ENCODE results near the gene YIF1A.
A peak's percentile ranks its signal among the peaks of the same experiment; 100 is the strongest.
"Not testable (repeated sequence)": the region's sequence is repeated elsewhere in the genome, so short reads cannot be mapped to it uniquely, and the experiment has no call there.

The YIF1A gene

GRCh38 chr11:66326261-66327111, 37.5 kb upstream of the YIF1A start:
- DNase-seq, result no peak

DNA sequence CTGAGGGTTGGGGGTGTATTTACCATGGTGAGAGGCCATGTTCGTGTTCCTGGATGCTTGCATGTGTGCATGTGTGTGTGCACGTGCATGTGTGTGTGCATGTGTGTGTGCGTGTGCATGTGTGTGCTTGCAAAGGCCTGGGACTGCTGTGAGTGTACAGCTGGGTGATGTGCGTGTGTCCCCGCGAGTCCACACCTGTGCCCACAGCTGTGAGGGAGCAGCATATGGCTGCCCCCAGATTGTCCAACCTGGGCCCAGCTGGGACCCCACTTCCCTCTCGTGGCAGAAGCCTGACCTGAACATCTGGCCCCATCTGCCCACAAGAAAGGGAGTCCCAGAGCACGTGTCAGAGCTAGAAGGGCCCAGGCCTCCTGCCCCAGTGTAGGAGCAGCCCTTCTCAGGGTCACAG, 36.3 kb upstream of the YIF1A start:
- DNase-seq, result no peak

DNA sequence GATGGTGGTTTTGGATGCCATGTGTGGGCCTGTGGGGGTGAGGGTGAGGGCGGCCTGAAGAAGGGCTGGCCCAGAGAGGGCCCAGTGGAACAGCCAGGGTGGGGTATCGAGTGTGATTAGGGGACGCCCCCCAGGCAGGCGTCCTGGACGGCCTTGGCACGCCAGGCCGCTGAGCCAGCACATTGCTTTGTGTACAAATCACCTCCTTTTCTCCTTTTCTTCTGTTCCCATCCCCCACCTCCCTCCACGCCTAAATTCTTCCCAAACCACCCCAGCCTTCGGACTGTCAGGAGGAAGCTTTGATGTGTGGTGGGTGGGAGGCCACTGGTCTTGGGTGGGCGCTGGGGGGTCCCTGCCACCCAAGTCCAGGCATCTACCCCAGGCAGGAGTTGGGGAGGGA, 35.7 kb upstream of the YIF1A start:
- DNase-seq, result no peak

- DNase-seq, result no peak
Measured at GRCh38 chr11:66323684-66324083, 34.7 kb upstream of the YIF1A start.

DNA sequence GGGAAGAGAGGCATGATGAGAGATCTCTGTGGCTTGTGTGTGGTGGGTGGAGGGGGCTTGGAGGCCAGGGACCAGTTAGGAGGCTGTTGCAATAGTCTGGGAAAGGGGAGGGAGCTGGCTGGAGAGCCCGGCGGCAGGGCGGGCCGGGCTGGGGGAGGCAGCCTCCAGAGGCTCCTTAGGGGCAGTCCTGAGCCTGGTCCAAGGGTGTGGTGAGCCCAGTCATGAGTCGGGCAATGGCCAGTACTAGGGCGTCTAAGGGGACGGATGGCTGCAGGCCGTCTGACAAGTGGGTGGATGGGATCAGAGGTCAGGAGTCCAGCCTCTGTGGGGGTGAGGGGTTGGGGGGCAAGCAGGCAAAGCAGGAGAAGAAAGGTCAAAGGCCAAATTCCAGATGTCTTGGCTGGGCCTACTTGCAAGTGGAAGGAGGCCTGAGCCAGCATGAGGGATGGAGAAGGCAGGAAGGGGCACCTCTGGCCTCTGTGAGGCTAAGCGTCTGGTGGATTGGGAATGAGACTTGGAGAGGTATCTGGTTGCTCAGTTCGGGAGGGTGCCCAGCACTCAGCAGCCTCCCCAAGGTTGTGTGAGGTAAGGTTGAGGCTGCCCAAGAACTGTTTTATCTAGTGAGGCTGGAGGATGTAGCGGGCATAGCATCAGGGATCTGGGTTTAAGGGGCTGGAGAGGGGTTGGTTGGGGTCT, 33.9 kb upstream of the YIF1A start:
- no peak for DNase-seq

GRCh38 chr11:66321606-66322005, 32.7 kb upstream of the YIF1A start:
- DNase-seq, result no peak

DNA sequence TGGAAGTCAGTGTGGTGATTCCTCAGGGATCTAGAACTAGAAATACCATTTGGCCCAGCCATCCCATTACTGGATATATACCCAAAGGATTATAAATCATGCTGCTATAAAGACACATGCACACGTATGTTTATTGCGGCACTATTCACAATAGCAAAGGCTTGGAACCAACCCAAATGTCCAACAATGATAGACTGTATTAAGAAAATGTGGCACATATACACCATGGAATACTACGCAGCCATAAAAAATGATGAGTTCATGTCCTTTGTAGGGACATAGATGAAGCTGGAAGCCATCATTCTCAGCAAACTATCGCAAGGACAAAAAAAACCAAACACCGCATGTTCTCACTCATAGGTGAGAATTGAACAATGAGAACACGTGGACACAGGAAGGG, 31.8 kb upstream of the YIF1A start:
- not testable (repeated sequence) for DNase-seq

DNA sequence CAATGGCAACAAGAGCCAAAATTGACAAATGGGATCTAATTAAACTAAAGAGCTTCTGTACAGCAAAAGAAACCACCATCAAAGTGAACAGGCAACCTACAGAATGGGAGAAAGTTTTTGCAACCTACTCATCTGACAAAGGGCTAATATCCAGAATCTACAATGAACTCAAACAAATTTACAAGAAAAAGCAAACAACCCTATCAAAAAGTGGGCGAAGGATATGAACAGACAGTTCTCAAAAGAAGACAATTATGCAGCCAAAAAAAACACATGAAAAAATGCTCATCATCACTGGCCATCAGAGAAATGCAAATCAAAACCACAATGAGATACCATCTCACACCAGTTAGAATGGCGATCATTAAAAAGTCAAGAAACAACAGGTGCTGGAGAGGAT, 31.3 kb upstream of the YIF1A start:
- not testable (repeated sequence) for DNase-seq

GRCh38 chr11:66318600-66318970, 29.6 kb upstream of the YIF1A start:
- no peak for DNase-seq

- no peak for DNase-seq
Measured at GRCh38 chr11:66317723-66318599, 29.0 kb upstream of the YIF1A start.

DNA sequence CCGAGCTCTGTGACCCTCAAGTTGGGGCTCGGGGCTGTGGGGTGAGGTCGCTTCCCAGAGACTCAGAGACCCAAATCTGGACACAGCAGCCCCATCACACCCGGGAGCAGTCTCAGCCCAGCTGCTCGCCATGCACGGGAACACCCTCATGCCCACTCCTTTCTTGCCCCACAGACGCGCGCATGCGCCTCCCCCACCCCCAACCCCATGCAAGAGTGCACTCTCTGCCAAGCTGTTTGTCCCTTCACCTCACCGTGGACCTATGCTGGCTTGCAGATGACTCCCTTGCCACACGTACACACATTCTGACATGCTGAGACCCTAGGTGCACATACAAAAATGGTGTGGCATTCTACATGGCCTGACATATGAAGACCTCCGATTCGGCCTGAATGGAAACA, 28.4 kb upstream of the YIF1A start:
- peak; percentile 34 for DNase-seq

- peak; percentile 34 for DNase-seq
Measured at GRCh38 chr11:66316849-66317251, 27.9 kb upstream of the YIF1A start, which contains the start of gene CD248. Gene CD248 (minus strand): TSS chr11:66317044. CDS start chr11:66317027, 17 bp downstream.

- no peak for DNase-seq
Measured at GRCh38 chr11:66315921-66316811, 27.2 kb upstream of the YIF1A start.

- no peak for DNase-seq
Measured at GRCh38 chr11:66315498-66315885, 26.5 kb upstream of the YIF1A start.

DNA sequence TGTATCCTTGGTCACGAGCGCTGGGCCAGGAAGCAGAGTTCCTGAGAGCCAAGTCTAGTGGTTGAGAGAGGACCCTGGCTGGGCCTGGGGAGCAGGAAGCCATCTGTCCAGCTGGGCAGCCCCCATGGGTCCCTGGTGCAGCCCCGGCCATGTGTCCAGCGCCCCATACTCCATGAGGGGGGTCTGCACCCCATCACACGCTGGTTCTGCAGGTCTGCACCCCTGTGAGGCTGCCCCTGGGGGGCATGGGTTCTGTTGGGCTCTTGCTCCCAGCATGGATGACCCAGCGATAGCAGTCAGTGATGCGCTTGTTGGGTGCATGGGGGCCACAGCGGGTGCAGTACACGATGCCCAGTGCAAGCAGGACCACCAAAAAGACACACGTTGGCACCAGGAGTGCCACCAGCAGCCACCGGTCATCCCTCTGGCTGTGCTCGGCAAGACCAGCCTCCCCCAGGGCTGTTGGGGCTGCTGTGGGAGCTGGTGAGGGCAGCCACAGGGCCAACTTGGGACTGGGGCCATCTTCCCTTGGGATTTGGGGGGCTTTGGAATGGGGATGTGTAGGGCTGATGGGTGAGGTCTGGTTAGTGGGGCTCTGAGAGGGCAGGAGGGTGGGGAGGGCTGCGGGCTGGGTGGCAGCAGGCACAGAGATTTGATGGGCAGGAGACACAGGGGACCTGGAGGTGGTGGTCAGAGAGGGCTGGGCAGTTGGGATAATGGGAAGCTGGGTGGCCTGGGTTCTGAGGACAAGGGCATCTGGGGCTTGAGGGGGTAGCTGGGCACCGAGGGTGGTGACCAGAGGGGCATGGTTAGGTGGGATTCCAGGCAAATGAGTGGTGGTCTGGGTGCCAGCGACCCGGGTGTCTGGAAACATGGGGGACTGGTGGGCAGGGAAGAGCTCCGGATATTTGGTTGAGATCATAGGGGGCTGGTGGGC, 25.9 kb upstream of the YIF1A start:
- no peak for DNase-seq

DNA sequence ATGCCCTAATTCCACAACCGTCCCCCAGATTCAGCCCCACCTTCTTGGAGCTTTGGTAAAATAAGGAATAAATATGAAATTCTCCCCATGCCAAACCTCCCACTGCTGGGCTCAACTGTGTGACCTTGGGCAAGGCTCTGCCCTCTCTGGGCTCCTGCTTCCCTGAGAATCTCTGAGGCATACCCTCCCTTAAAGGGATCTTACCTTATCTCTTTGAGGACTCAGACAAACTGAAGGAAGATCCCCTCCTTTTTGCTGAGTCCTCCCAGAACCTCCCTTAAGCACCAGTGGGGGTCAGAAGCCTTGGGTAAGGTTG, 25.2 kb upstream of the YIF1A start:
- no peak for DNase-seq

DNA sequence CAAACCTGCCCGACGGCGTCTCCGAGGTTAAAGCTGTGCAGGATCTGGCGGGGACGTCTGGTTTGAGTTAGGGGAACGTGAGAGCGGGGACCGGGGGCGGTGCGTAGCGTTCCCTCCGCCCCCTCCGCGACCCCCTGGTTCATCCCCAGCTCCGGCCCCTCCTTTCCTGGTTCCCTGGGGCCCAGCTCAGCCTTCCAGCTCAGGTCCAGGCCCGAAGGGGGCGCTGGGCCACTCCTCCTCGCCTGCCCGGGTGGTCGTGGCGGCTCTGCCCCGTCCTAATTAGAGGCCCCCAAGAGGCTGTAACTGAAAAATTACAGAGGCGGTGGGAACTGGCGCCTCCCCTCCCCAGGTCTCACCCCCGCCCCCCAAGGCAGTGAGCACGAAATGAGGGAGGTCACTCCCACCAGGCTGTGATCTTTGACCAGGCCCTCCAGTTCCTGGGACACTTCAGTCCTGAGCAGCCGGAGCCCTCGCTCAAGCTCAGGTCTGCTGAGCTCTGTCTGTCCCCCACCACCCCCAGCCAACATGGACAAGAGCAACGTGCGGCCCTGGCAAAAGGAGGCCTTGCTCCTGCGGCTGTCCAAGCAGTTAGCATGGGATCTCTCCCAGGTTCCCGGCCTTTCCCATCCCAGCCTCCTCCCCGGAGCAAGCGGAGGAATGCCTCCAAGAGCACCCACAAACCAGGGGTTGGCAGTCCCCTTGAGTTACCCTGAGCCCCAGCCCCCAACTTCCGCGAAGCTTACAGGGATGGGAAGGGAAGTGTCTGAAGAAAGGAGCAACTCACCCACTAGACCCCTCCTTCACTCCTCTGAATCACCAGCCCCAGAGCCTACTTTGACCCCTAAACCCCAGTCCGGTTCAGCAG, 24.6 kb upstream of the YIF1A start:
- DNase-seq, result no peak

DNA sequence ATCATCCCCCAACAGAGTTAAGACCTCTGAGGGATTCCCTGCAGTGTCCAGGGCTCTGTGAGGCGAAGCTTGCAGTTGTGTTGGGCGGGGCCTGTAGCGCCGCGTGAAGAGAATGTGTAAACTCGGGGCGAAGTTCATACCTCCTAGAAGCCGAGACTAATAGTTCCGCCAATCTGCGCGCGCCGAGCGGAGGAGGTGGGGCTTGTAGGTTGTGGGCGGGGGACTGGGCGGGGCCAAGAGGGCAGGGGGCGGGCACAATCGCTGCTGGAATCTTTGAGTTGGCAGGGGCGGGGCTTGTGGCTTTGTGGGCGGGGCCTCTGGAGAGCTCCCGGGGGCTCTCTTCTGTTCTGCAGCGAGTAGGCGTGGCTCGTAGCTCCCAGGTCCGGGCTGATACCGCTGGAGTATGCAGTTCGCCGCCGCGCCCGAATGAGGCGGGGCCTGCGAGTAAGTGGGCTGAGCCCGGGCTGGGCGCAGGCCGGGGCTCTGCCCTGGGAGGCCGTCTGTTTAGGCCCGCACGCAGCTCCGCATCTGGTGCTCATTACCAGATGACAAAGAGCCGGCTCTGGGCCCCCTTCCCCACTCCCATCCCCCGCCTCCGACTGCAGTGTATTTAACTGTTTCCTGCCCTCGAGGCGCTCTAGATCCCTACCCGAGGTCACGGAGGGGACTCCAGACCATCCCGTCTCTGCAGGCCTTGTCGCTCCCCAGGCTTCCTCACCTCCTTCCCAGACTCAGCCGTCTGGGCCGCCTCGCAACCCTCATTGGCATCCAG, 23.8 kb upstream of the YIF1A start:
- DNase-seq, result peak; percentile 95

DNA sequence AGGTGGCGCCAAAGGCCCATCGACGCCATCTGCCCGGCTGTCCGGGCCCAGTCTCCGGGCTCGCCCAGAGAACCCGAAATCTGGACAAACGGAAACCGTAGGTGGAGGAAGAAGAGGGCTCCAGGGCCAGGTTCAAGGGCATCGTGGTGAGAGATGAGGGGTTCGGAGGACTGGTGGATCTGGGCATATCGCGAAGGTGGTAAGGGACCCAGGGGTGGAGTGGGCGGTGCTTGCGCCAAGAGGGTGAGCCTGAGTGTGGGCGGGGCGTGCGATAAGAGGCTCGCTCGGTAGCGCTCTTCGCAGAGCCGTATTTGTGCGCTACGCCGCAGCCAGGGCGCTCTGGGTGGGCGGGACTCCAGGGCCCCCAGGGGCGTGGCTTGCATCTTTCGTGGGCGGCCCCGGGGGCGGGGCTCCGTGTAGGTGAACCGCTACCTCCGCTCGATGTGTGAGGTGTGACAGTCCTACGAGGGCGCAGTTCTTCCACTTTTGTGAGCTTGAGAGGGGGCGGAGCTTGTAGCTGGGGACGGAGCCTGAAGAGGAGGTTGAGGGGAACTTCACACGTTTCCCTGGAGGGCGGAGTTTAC, 23.1 kb upstream of the YIF1A start:
- DNase-seq, result peak; percentile 88

Data from NCI-H1694 (cell line).